ENCODE results near the gene AP2A2.

DNA sequence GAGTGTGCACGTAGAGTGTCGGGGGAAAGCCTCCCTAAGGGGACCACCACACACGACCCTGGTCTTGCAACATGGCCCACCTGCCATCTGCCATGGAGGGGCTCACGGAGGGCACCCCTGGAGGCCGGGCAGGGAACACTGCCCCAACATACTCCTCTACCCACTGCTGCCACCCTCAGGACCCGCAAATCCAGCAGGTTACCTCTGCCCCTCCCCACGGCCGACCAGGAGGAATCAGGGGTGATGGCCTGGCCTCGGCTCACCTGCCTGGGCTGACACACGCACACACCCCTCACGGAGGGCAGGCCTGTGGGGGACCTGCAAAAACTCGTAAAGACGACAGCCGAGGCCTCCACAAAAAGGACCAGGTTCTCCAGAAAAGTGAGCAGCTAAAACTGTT, 45.2 kb upstream of the AP2A2 start:
- TF ChIP-seq, protein P1, sequence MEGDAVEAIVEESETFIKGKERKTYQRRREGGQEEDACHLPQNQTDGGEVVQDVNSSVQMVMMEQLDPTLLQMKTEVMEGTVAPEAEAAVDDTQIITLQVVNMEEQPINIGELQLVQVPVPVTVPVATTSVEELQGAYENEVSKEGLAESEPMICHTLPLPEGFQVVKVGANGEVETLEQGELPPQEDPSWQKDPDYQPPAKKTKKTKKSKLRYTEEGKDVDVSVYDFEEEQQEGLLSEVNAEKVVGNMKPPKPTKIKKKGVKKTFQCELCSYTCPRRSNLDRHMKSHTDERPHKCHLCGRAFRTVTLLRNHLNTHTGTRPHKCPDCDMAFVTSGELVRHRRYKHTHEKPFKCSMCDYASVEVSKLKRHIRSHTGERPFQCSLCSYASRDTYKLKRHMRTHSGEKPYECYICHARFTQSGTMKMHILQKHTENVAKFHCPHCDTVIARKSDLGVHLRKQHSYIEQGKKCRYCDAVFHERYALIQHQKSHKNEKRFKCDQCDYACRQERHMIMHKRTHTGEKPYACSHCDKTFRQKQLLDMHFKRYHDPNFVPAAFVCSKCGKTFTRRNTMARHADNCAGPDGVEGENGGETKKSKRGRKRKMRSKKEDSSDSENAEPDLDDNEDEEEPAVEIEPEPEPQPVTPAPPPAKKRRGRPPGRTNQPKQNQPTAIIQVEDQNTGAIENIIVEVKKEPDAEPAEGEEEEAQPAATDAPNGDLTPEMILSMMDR (conservative IDR thresholded peaks at IDR 0.05; ENCODE audit: low read length) = no peak
- TF ChIP-seq EZH2phosphoT487 (IDR thresholded peaks at IDR 0.05; ENCODE audit: borderline replicate concordance, low read depth, low read length) = no peak

All from OCI-LY7 (cell line).